Mesenchymal stem cell (in vitro differentiated cells and primary cell): ENCODE results near the gene CRTC1.
A peak's percentile ranks its signal among the peaks of the same experiment; 100 is the strongest.

ENCODE experiments used
- DNase-seq: peaks from one replicate; pipeline ENCODE4 v3.0.0-alpha.2; 2013
- H2AFZ ChIP-seq: one replicate; pipeline ENCODE4 v1.6.1; 2013; ENCODE audit warnings: low read depth, mild to moderate bottlenecking, control low read depth, inconsistent platforms, low read length, moderate library complexity
- H2AK5ac ChIP-seq: 2 replicates; pipeline ENCODE4 v1.6.1; 2013; ENCODE audit warnings: low read length, moderate library complexity, mild to moderate bottlenecking, inconsistent platforms; ENCODE audit not compliant: severe bottlenecking
- H2BK120ac ChIP-seq: one replicate; pipeline ENCODE4 v1.6.1; 2013; ENCODE audit warnings: low read depth, mild to moderate bottlenecking, inconsistent platforms, low read length, moderate library complexity
- H2BK12ac ChIP-seq, 2 experiments: one replicate each; pipeline ENCODE4 v1.6.1; 2013; ENCODE audit warnings: inconsistent platforms in 2 of 2, low read length in 2 of 2, mild to moderate bottlenecking in 2 of 2, moderate library complexity in 2 of 2, control low read depth in 1 of 2
- H2BK15ac ChIP-seq: one replicate; pipeline ENCODE4 v1.6.1; 2013; ENCODE audit warnings: mild to moderate bottlenecking, low read depth, inconsistent platforms; ENCODE audit not compliant: poor library complexity, severe bottlenecking
- H2BK5ac ChIP-seq: 2 replicates; pipeline ENCODE4 v1.6.1; 2013; ENCODE audit warnings: low read depth, mild to moderate bottlenecking, low read length, control low read depth, inconsistent platforms; ENCODE audit not compliant: poor library complexity, severe bottlenecking
- H3K14ac ChIP-seq, 2 experiments: one replicate each; pipeline ENCODE4 v1.6.1; 2013; ENCODE audit warnings: inconsistent platforms in 2 of 2, low read length in 2 of 2, control low read depth in 1 of 2, mild to moderate bottlenecking in 1 of 2, moderate library complexity in 1 of 2
- H3K18ac ChIP-seq, 2 experiments: one replicate each; pipeline ENCODE4 v1.6.1; 2013; ENCODE audit warnings: inconsistent platforms in 2 of 2, low read length in 2 of 2, control low read depth in 1 of 2, low read depth in 1 of 2, mild to moderate bottlenecking in 1 of 2
- H3K23ac ChIP-seq, 2 experiments: one replicate each; pipeline ENCODE4 v1.6.1; 2013; ENCODE audit warnings: inconsistent platforms in 2 of 2, low read length in 2 of 2, mild to moderate bottlenecking in 2 of 2, moderate library complexity in 2 of 2, control low read depth in 1 of 2
- H3K27ac ChIP-seq: 2 replicates; pipeline ENCODE4 v1.5.1; 2013; ENCODE audit warnings: mild to moderate bottlenecking, moderate library complexity, low read length, control low read depth, inconsistent platforms; ENCODE audit not compliant: poor library complexity, severe bottlenecking
- H3K27me3 ChIP-seq, 2 experiments: 2 replicates each; pipeline versions ENCODE4 v1.6.1 to v1.7.0; 2013; ENCODE audit warnings: low read length in 2 of 2, mild to moderate bottlenecking in 2 of 2, moderate library complexity in 2 of 2, control low read depth in 1 of 2, inconsistent platforms in 1 of 2; ENCODE audit not compliant: control insufficient read depth in 1 of 2, insufficient read depth in 1 of 2
- H3K36me3 ChIP-seq, 2 experiments: 2 replicates each; pipeline versions ENCODE4 v1.6.1 to v1.7.0; 2013; ENCODE audit warnings: low read length in 2 of 2, control low read depth in 1 of 2, inconsistent platforms in 1 of 2, low read depth in 1 of 2, mild to moderate bottlenecking in 1 of 2; ENCODE audit not compliant: insufficient read depth in 2 of 2, control insufficient read depth in 1 of 2
- H3K4ac ChIP-seq, 2 experiments: one replicate each; pipeline ENCODE4 v1.6.1; 2013; ENCODE audit warnings: inconsistent platforms in 2 of 2, low read length in 2 of 2, mild to moderate bottlenecking in 2 of 2, moderate library complexity in 2 of 2, control low read depth in 1 of 2, low read depth in 1 of 2
- H3K4me1 ChIP-seq: 2 replicates; pipeline ENCODE4 v1.6.1; 2013; ENCODE audit warnings: low read depth, low read length, control low read depth; ENCODE audit not compliant: control insufficient read depth, insufficient read depth
- H3K4me2 ChIP-seq: 2 replicates; pipeline ENCODE4 v1.6.1; 2013; ENCODE audit warnings: low read length, mild to moderate bottlenecking, inconsistent platforms; ENCODE audit not compliant: poor library complexity, severe bottlenecking
- H3K4me3 ChIP-seq, 2 experiments: 2 replicates each; pipeline versions ENCODE4 v1.5.1 to v1.7.0; 2013; ENCODE audit warnings: low read length in 2 of 2, mild to moderate bottlenecking in 2 of 2, control low read depth in 1 of 2, low read depth in 1 of 2; ENCODE audit not compliant: insufficient read depth in 1 of 2
- H3K79me1 ChIP-seq: replicated peaks from 2 replicates; pipeline ENCODE4 v1.6.1; 2013; ENCODE audit warnings: mild to moderate bottlenecking, control low read depth, low read length, inconsistent platforms; ENCODE audit not compliant: poor library complexity, severe bottlenecking
- H3K9ac ChIP-seq: 2 replicates; pipeline ENCODE4 v1.7.0; 2013; ENCODE audit warnings: mild to moderate bottlenecking, low read length, moderate library complexity
- H3K9me3 ChIP-seq: 2 replicates; pipeline ENCODE4 v1.7.0; 2013; ENCODE audit warnings: mild to moderate bottlenecking, low read length; ENCODE audit not compliant: control insufficient read depth
- H4K8ac ChIP-seq: one replicate; pipeline ENCODE4 v1.6.1; 2013; ENCODE audit warnings: inconsistent platforms, mild to moderate bottlenecking, low read length, moderate library complexity
- H4K91ac ChIP-seq: one replicate; pipeline ENCODE4 v1.6.1; 2013; ENCODE audit warnings: mild to moderate bottlenecking, low read length, inconsistent platforms
- WGBS: methylation state at CpG from one replicate; pipeline ENCODE4 v1.1.7; 2013; ENCODE audit warnings: mixed read lengths; 5-methylcytosine and 5-hydroxymethylcytosine counted together

Gene CRTC1

DNA sequence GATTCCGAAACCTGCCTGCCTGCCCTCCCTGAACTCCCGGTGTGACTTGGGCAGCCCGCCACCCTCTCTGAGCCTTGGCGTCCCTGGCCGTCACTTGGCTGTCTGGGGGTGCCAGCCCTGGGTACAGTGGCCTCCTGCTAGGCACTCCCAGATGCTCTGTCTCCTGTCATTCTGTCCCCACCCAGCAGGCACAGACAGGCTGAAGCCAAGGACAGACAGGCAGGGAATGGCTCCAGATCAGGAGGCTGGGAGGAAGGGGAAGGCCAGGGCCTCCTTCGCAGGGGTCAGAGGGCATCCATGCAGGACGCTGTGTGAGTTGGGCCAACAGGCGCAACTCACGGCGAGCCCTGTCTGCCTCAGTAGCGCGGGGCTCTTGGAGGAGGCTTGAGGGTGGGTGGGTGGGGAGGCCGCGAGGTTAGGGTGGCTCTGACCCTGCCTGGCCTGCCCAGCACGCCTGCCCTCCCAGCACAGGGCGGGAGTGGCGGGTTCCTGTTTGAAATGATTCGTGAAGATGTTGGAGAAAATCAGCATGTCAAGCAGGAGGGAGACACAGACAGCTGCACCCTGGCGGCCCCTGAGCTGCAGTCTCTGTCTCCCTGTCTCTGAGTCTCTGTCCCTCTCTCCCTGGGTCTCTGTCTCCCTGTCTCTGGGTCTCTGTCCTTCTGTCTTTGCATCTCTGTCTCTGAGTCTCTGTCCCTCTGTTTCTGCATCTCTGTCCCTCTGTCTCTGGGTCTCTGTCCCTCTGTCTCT is 27.0 kb upstream of the CRTC1 start:
- DNase-seq, result no peak
- peaks cover 0 to 14% of the 10 kb centered on the region in 2 experiments for H3K27me3 ChIP-seq
- peak overlapping the region; percentile 14 to 73 for H3K4ac ChIP-seq

DNA sequence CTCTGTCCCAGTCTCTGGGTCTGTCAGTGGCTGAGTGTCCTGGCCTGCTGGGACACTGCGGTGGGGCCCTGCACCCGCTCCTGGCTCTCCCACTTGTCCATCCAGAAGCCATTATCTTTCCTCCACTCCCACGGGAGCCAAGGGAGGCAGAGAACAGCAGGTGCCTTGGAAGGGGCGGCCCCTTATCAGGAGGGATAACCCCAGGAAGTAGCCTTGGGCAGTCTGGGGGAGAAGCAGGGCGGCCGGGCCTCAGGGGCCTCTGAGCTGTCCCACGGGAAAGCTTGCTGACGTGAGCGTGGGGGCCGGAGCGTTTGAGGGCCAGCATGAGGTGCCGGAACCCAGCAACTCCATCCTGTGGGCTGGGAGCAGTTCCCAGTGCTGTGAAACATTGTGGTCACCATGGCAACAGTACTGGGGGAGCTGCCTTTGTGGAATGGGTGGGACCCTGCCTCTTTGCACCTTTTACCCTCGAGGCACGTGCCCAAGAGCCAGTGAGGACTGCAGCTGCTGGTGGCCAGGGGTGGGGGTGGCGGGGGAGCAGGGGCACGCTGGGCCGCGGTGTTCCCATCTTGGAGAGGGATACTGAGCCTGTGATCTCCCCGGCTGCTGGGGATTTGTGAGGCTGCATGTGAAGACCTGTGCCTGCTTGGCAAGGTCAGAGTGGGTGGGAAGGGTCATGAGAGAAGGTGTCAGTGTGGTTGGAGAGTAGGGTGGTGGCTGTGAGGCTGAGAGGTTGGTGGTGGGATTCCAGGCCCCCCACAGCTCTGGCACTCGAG is 25.7 kb upstream of the CRTC1 start:
- no peak overlapping the region for H3K14ac ChIP-seq
- H3K4me1 ChIP-seq, result peaks cover 34% of the 10 kb centered on the region
- H3K27me3 ChIP-seq, result peaks cover 0 to 14% of the 10 kb centered on the region in 2 experiments
- no peaks in the 10 kb centered on the region for H3K9me3 ChIP-seq
- H3K23ac ChIP-seq, result no peak overlapping the region
- no peak overlapping the region for H3K4me3 ChIP-seq
- H3K4ac ChIP-seq, result no peak overlapping the region
- peak overlapping the region; percentile 7 for H4K8ac ChIP-seq
- DNase-seq, result peak; percentile 90
- H2BK12ac ChIP-seq, result peak overlapping the region in 1 of 2 experiments; percentile 64
- no peak overlapping the region for H2BK5ac ChIP-seq
- H3K4me2 ChIP-seq, result no peak overlapping the region
- 68% methylated on average over 20 of the region's 20 CpGs for WGBS
- H3K79me1 ChIP-seq, result peaks cover 27% of the 10 kb centered on the region
- H3K9ac ChIP-seq, result peak overlapping the region; percentile 83
- no peak overlapping the region for H2AFZ ChIP-seq
- no peak overlapping the region for H3K27ac ChIP-seq
- H2BK120ac ChIP-seq, result no peak overlapping the region
- no peak overlapping the region for H2BK15ac ChIP-seq
- peaks cover 0 to 7% of the 10 kb centered on the region in 2 experiments for H3K36me3 ChIP-seq
- H3K18ac ChIP-seq, result peak overlapping the region in 1 of 2 experiments; percentile 52
- no peak overlapping the region for H2AK5ac ChIP-seq
- H4K91ac ChIP-seq, result no peak overlapping the region

More for the DNA sequence above, 27.0 kb upstream of the CRTC1 start:
- H3K14ac ChIP-seq, result peak overlapping the region in 1 of 2 experiments; percentile 76
- H2AFZ ChIP-seq, result no peak overlapping the region
- H2BK12ac ChIP-seq, result peak overlapping the region in 1 of 2 experiments; percentile 32
- no peak overlapping the region for H2BK120ac ChIP-seq
- H3K4me3 ChIP-seq, result no peak overlapping the region
- no peak overlapping the region for H3K23ac ChIP-seq
- no peak overlapping the region for H2BK5ac ChIP-seq
- H3K4me1 ChIP-seq, result peaks cover 36% of the 10 kb centered on the region
- no peak overlapping the region for H3K4me2 ChIP-seq
- H4K91ac ChIP-seq, result peak overlapping the region; percentile 56
- no peak overlapping the region for H3K9ac ChIP-seq
- WGBS, result 66% methylated on average over 19 of the region's 19 CpGs
- H2AK5ac ChIP-seq, result no peak overlapping the region
- no peak overlapping the region for H2BK15ac ChIP-seq
- H3K9me3 ChIP-seq, result no peaks in the 10 kb centered on the region
- peaks cover 0 to 7% of the 10 kb centered on the region in 2 experiments for H3K36me3 ChIP-seq
- H3K79me1 ChIP-seq, result peaks cover 30% of the 10 kb centered on the region
- no peak overlapping the region for H4K8ac ChIP-seq
- peak overlapping the region in 1 of 2 experiments; percentile 40 for H3K18ac ChIP-seq
- H3K27ac ChIP-seq, result no peak overlapping the region

DNA sequence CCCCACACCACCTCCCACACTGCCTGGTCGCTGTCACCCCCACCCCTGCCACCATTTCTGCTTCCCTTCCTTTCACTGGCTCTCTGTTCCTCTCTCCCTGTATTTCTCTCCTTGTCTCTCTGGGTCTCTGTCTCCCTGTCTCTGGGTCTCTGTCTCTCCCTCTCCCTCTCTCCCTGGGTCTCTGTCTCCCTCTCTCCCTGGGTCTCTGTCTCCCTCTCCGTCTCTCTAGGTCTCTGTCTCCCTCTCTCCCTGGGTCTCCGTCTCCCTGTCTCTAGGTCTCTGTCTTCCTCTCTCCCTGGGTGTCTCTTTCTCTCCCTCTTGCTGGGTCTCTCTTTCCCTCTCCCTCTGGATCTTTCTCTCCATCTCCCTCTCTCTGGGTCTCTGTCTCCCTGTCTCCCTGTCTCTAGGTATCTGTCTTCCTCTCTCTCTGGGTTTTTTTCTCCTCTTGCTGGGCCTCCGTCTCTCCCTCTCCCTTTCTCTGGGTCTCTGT is 25.1 kb upstream of the CRTC1 start:
- Histone ChIP-seq H3K18ac (peak overlapping the region in 1 of 2 experiments; percentile 52), H2BK12ac (peak overlapping the region in 1 of 2 experiments; percentile 64), H2AK5ac (no peak overlapping the region), H2BK15ac (no peak overlapping the region), H2BK120ac (no peak overlapping the region), H3K4me2 (no peak overlapping the region), H3K79me1 (peaks cover 24% of the 10 kb centered on the region), H3K4me3 (no peak overlapping the region), H3K27me3 (peaks cover 0 to 14% of the 10 kb centered on the region in 2 experiments), H4K91ac (no peak overlapping the region), H2AFZ (no peak overlapping the region), H3K27ac (no peak overlapping the region), H3K9ac (peak overlapping the region; percentile 83), H3K9me3 (no peaks in the 10 kb centered on the region), H3K4ac (no peak overlapping the region), H4K8ac (no peak overlapping the region), H3K36me3 (peaks cover 0 to 7% of the 10 kb centered on the region in 2 experiments), H3K4me1 (peaks cover 40% of the 10 kb centered on the region), H2BK5ac (no peak overlapping the region), H3K14ac (no peak overlapping the region), H3K23ac (no peak overlapping the region)
- DNase-seq, result no peak
- 84% methylated on average over 4 of the region's 4 CpGs for WGBS
